Keratinocyte (primary cell): ENCODE data around the gene H19. TPM values are rescaled to one million over a fixed set of nuclear protein-coding genes. Genes with fewer than 3 reads are reported as not detected.

Experiments
- DNase-seq: peaks from one replicate; pipeline ENCODE4 v3.0.0-alpha.2; 2011; ENCODE audit warnings: low read depth, missing footprints, low spot score
- FAIRE-seq: peaks from 2 replicates; lab custom pipeline; 2011; peaks lifted over from hg19 to GRCh38; lab: Jason Lieb, UNC
- H2AFZ ChIP-seq: 2 replicates; pipeline ENCODE4 v1.6.0; 2012; ENCODE audit warnings: low read length, control low read depth, inconsistent platforms; ENCODE audit not compliant: control insufficient read depth
- H3K27ac ChIP-seq: 2 replicates; pipeline ENCODE4 v1.5.1; 2011; ENCODE audit warnings: low read length; ENCODE audit not compliant: control insufficient read depth, insufficient read depth
- H3K27me3 ChIP-seq: 3 replicates; pipeline ENCODE4 v1.6.0; 2011; ENCODE audit warnings: low read length; ENCODE audit not compliant: control insufficient read depth, insufficient read depth; ENCODE audit errors: extremely low read depth
- H3K36me3 ChIP-seq, 2 experiments: 2 replicates in 1 of 2; 3 replicates in 1 of 2; pipeline ENCODE4 v1.5.1; 2011; ENCODE audit warnings: low read length in 2 of 2, mild to moderate bottlenecking in 1 of 2; ENCODE audit not compliant: control insufficient read depth in 2 of 2, insufficient read depth in 2 of 2; ENCODE audit errors: extremely low read depth in 1 of 2
- H3K4me1 ChIP-seq: 3 replicates; pipeline ENCODE4 v1.5.1; 2011; ENCODE audit warnings: low read length; ENCODE audit not compliant: control insufficient read depth, insufficient read depth; ENCODE audit errors: extremely low read depth
- H3K4me2 ChIP-seq: 3 replicates; pipeline ENCODE4 v1.6.0; 2011; ENCODE audit warnings: low read depth, low read length; ENCODE audit not compliant: control insufficient read depth, insufficient read depth; ENCODE audit errors: extremely low read depth
- H3K4me3 ChIP-seq, 3 experiments: fragments of 200-600 bp in 1 of 3; sonication (generic) in 1 of 3; 2 replicates in 2 of 3; 3 replicates in 1 of 3; pipeline ENCODE4 v1.5.1; 2011 to 2016; ENCODE audit warnings: low read length in 3 of 3, mild to moderate bottlenecking in 3 of 3, control low read depth in 2 of 3, inconsistent platforms in 1 of 3, low read depth in 1 of 3, mixed read lengths in 1 of 3, mixed run types in 1 of 3, moderate library complexity in 1 of 3; ENCODE audit not compliant: control insufficient read depth in 2 of 3, insufficient read depth in 2 of 3; ENCODE audit errors: extremely low read depth in 1 of 3
- H3K79me2 ChIP-seq: 2 replicates; pipeline ENCODE4 v1.6.0; 2012; ENCODE audit warnings: low read length; ENCODE audit not compliant: control insufficient read depth, insufficient read depth
- H3K9ac ChIP-seq: 3 replicates; pipeline ENCODE4 v1.6.0; 2011; ENCODE audit warnings: low read length; ENCODE audit not compliant: control insufficient read depth, insufficient read depth; ENCODE audit errors: extremely low read depth
- H3K9me1 ChIP-seq: 3 replicates; pipeline ENCODE4 v1.6.0; 2011; ENCODE audit warnings: low read length; ENCODE audit not compliant: control insufficient read depth, insufficient read depth; ENCODE audit errors: extremely low read depth
- H3K9me3 ChIP-seq: 2 replicates; pipeline ENCODE4 v1.5.1; 2012; ENCODE audit warnings: low read depth, low read length; ENCODE audit not compliant: control insufficient read depth
- H4K20me1 ChIP-seq: 3 replicates; pipeline ENCODE4 v1.6.0; 2011; ENCODE audit warnings: low read length; ENCODE audit not compliant: control insufficient read depth, insufficient read depth; ENCODE audit errors: extremely low read depth
- EZH2 ChIP-seq: IDR thresholded peaks from one replicate; pipeline ENCODE4 v1.6.1; 2012; ENCODE audit warnings: inconsistent platforms, mild to moderate bottlenecking, low read length, moderate library complexity
- dilution Hi-C: fragments of 300-500 bp; cut with MboI; formaldehyde crosslinking; loops from one replicate; pipeline ENCODE4 v1.7.0; 2020; ENCODE audit warnings: low sequenced_read_pairs; ENCODE audit not compliant: extremely low pct_ligation_motif_present
- polyA plus RNA-seq, 5 experiments: library from polyadenylated mRNA; depleted of rRNA in 3 of 5; stranded (reverse) in 3 of 5; stranded (forward) in 1 of 5; unstranded in 1 of 5; fragments of >200 nt; gene quantifications; 1 replicate in 1 of 5; 2 replicates in 3 of 5; 3 replicates in 1 of 5; pipeline versions ENCODE4 v1.2.1 to v1.2.3, GENCODE V29; 2011 to 2012; ENCODE audit warnings: missing spikeins in 2 of 5, low read depth in 1 of 5, low replicate concordance in 1 of 5
- TF ChIP-seq, protein P1 (sequence below), 3 experiments: IDR thresholded peaks in 1 of 3; conservative IDR thresholded peaks in 1 of 3; optimal IDR thresholded peaks in 1 of 3; 2 replicates in 2 of 3; 3 replicates in 1 of 3; pipeline versions ENCODE3 to v1.5.1; 2011; ENCODE audit warnings: low read length in 3 of 3, mild to moderate bottlenecking in 3 of 3, moderate library complexity in 2 of 3, control low read depth in 1 of 3, inconsistent platforms in 1 of 3; ENCODE audit not compliant: insufficient read depth in 2 of 3; ENCODE audit errors: extremely low read depth in 1 of 3

The H19 gene
- polyA plus RNA-seq, 1 donor (not counting 4 experiments of a cell fraction or from before 2014, with no cell fraction given), result 15.6 TPM

- Histone ChIP-seq H3K9me3 (no peaks in the 10 kb centered on the region), H3K36me3 (no peaks in the 10 kb centered on the region), H2AFZ (no peak overlapping the region), H3K4me3 (no peak overlapping the region), H3K9ac (no peak overlapping the region), H3K9me1 (no peaks in the 10 kb centered on the region), H4K20me1 (no peaks in the 10 kb centered on the region), H3K27ac (no peak overlapping the region), H3K79me2 (no peaks in the 10 kb centered on the region), H3K27me3 (no peaks in the 10 kb centered on the region), H3K4me2 (no peak overlapping the region), H3K4me1 (no peaks in the 10 kb centered on the region)
- DNase-seq (no peak), FAIRE-seq (no peak)
- TF ChIP-seq, protein P1, sequence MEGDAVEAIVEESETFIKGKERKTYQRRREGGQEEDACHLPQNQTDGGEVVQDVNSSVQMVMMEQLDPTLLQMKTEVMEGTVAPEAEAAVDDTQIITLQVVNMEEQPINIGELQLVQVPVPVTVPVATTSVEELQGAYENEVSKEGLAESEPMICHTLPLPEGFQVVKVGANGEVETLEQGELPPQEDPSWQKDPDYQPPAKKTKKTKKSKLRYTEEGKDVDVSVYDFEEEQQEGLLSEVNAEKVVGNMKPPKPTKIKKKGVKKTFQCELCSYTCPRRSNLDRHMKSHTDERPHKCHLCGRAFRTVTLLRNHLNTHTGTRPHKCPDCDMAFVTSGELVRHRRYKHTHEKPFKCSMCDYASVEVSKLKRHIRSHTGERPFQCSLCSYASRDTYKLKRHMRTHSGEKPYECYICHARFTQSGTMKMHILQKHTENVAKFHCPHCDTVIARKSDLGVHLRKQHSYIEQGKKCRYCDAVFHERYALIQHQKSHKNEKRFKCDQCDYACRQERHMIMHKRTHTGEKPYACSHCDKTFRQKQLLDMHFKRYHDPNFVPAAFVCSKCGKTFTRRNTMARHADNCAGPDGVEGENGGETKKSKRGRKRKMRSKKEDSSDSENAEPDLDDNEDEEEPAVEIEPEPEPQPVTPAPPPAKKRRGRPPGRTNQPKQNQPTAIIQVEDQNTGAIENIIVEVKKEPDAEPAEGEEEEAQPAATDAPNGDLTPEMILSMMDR (optimal IDR thresholded peaks at IDR 0.05 in 1 of 3, IDR thresholded peaks at IDR 0.05 in 1 of 3, conservative IDR thresholded peaks at IDR 0.05 in 1 of 3; ENCODE audit: extremely low read depth in 1 of 3, insufficient read depth in 2 of 3, low read length in 3 of 3), result no peak
- TF ChIP-seq EZH2, result no peak
- dilution Hi-C loops, result no loop called here
Measured at GRCh38 chr11:2002042-2002776, 4.6 kb upstream of the H19 start.

DNA sequence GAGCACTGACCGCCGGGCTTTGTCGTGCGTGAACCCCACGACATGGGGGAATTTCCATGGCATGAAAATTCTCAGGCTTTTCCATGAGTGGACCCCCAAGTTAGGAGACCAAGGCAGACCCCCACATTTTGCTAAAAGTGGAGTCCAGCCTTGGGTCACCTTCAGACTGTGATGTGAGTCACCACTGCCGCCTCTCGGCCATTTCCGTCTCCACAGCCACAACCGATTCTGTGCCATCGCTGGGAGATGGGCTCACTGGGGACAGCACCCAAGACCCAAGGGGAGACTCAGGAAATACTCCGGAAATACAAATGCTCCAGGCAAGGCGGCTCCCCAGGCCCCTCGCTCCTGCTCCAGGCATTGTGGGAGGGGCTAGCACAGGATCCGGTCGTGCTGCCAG, 1.2 kb upstream of the H19 start:
- H3K36me3 ChIP-seq, result no peaks in the 10 kb centered on the region
- no peak overlapping the region for H3K27ac ChIP-seq
- TF ChIP-seq EZH2, result no peak
- TF ChIP-seq, protein P1 (optimal IDR thresholded peaks at IDR 0.05 in 1 of 3, IDR thresholded peaks at IDR 0.05 in 1 of 3, conservative IDR thresholded peaks at IDR 0.05 in 1 of 3; ENCODE audit: extremely low read depth in 1 of 3, insufficient read depth in 2 of 3, low read length in 3 of 3), result no peak
- no peaks in the 10 kb centered on the region for H3K27me3 ChIP-seq
- no peaks in the 10 kb centered on the region for H3K4me1 ChIP-seq
- no peak overlapping the region for H3K4me3 ChIP-seq
- no peaks in the 10 kb centered on the region for H3K9me3 ChIP-seq
- dilution Hi-C loops, result no loop called here
- FAIRE-seq (no peak), DNase-seq (no peak)
- H2AFZ ChIP-seq, result no peak overlapping the region
- H4K20me1 ChIP-seq, result no peaks in the 10 kb centered on the region
- H3K4me2 ChIP-seq, result no peak overlapping the region
- no peaks in the 10 kb centered on the region for H3K79me2 ChIP-seq
- no peak overlapping the region for H3K9ac ChIP-seq
- H3K9me1 ChIP-seq, result no peaks in the 10 kb centered on the region
